Neural cell (in vitro differentiated cells): ENCODE results near the gene WDR73. TPM values are rescaled to one million over a fixed set of nuclear protein-coding genes. Genes with fewer than 3 reads are reported as not detected.

Experiments
- H2AFZ ChIP-seq: fragments of 200-600, 300-800 bp; sonication (generic), shearing (Covaris generic); 2 replicates; pipeline ENCODE4 v1.6.0; 2014; ENCODE audit warnings: low read depth, mild to moderate bottlenecking, antibody characterized with exemption, low read length, moderate library complexity
- H3F3A ChIP-seq: fragments of 200-600 bp; shearing (Covaris generic); 2 replicates; pipeline ENCODE4 v1.6.1; 2016; ENCODE audit warnings: mild to moderate bottlenecking, moderate library complexity, mixed read lengths, antibody characterized with exemption, low read length; ENCODE audit not compliant: insufficient read depth, poor library complexity, severe bottlenecking
- H3K27ac ChIP-seq: fragments of 200-600, 300-800 bp; sonication (generic), shearing (Covaris generic); 2 replicates; pipeline ENCODE4 v1.5.1; 2014; ENCODE audit warnings: mild to moderate bottlenecking, low read length, moderate library complexity
- H3K27me3 ChIP-seq: fragments of 300-800, 200-600 bp; sonication (generic), shearing (Covaris generic); 2 replicates; pipeline ENCODE4 v1.6.0; 2014; ENCODE audit warnings: mild to moderate bottlenecking, low read depth, low read length, moderate library complexity; ENCODE audit not compliant: insufficient read depth
- H3K36me3 ChIP-seq: fragments of 300-800, 200-600 bp; sonication (generic), shearing (Covaris generic); 2 replicates; pipeline ENCODE4 v1.5.1; 2014; ENCODE audit warnings: mild to moderate bottlenecking, antibody characterized with exemption, low read length, moderate library complexity; ENCODE audit not compliant: insufficient read depth
- H3K4me2 ChIP-seq: fragments of 300-800, 200-600 bp; sonication (generic), shearing (Covaris generic); 2 replicates; pipeline ENCODE4 v1.6.0; 2014; ENCODE audit warnings: mild to moderate bottlenecking, low read length
- H3K4me3 ChIP-seq: fragments of 300-800, 200-600 bp; sonication (generic), shearing (Covaris generic); 2 replicates; pipeline ENCODE4 v1.5.1; 2014; ENCODE audit warnings: mild to moderate bottlenecking, low read length, moderate library complexity
- H3K79me2 ChIP-seq: fragments of 200-600 bp; shearing (Covaris generic); replicated peaks from 2 replicates; pipeline ENCODE4 v1.6.0; 2014; ENCODE audit warnings: mild to moderate bottlenecking, low read length, moderate library complexity; ENCODE audit not compliant: insufficient read depth
- H3K9ac ChIP-seq: fragments of 300-800, 200-600 bp; sonication (generic), shearing (Covaris generic); 2 replicates; pipeline ENCODE4 v1.6.1; 2016; ENCODE audit warnings: mild to moderate bottlenecking, low read length, mixed read lengths
- H3K9me2 ChIP-seq: fragments of 200-600 bp; shearing (Covaris generic); 2 replicates; pipeline ENCODE4 v1.6.1; 2016; ENCODE audit warnings: mild to moderate bottlenecking, low read length, mixed read lengths; ENCODE audit not compliant: insufficient read depth
- H3K9me3 ChIP-seq: fragments of 200-600, 300-800 bp; sonication (generic), shearing (Covaris generic); 2 replicates; pipeline ENCODE4 v1.6.1; 2016; ENCODE audit warnings: mild to moderate bottlenecking, mixed run types, low read length, moderate library complexity, mixed read lengths
- H4K20me1 ChIP-seq: fragments of 200-600 bp; shearing (Covaris generic); 2 replicates; pipeline ENCODE4 v1.6.1; 2016; ENCODE audit warnings: mild to moderate bottlenecking, mixed run types; ENCODE audit not compliant: insufficient read depth
- CTCF ChIP-seq: fragments of 450-650 bp; IDR thresholded peaks from 2 replicates; pipeline ENCODE4 v1.5.1; 2014; ENCODE audit warnings: antibody characterized with exemption, mild to moderate bottlenecking, moderate library complexity; ENCODE audit not compliant: poor library complexity, severe bottlenecking
- EP300 ChIP-seq: fragments of 450-650 bp; conservative IDR thresholded peaks from 2 replicates; pipeline ENCODE4 v1.6.1; 2014; ENCODE audit warnings: antibody characterized with exemption, mild to moderate bottlenecking, moderate library complexity; ENCODE audit not compliant: poor library complexity, severe bottlenecking
- EZH2 ChIP-seq: fragments of 200-600, 300-800 bp; shearing (Covaris generic), sonication (generic); IDR thresholded peaks from 2 replicates; pipeline ENCODE4 v1.6.1; 2014; ENCODE audit warnings: antibody characterized with exemption, low read length, borderline replicate concordance, mild to moderate bottlenecking; ENCODE audit not compliant: insufficient read depth, poor library complexity, severe bottlenecking
- MXI1 ChIP-seq: fragments of 450-650 bp; conservative IDR thresholded peaks from 2 replicates; pipeline ENCODE4 v1.6.1; 2014; ENCODE audit warnings: antibody characterized with exemption, mild to moderate bottlenecking; ENCODE audit not compliant: poor library complexity, severe bottlenecking
- POLR2AphosphoS5 ChIP-seq: IDR thresholded peaks from 2 replicates; pipeline ENCODE4 v1.6.1; 2012
- RAD21 ChIP-seq: fragments of 450-650 bp; conservative IDR thresholded peaks from 2 replicates; pipeline ENCODE4 v1.6.1; 2014; ENCODE audit warnings: antibody characterized with exemption, mild to moderate bottlenecking, moderate library complexity
- REST ChIP-seq: IDR thresholded peaks from 2 replicates; pipeline ENCODE4 v1.6.1; 2012; ENCODE audit warnings: borderline replicate concordance
- SMC3 ChIP-seq: fragments of 450-650 bp; conservative IDR thresholded peaks from 2 replicates; pipeline ENCODE4 v1.6.1; 2014; ENCODE audit warnings: antibody characterized with exemption, mild to moderate bottlenecking, moderate library complexity; ENCODE audit not compliant: poor library complexity
- TAF1 ChIP-seq: IDR thresholded peaks from 2 replicates; pipeline ENCODE4 v1.6.1; 2012; ENCODE audit warnings: low read depth
- polyA plus RNA-seq: library from polyadenylated mRNA; depleted of rRNA; stranded (reverse); fragments of >200 nt; gene quantifications from 2 replicates; pipeline ENCODE4 v1.2.3, GENCODE V29; 2014

Gene WDR73
- polyA plus RNA-seq, 1 donor from 2014 or later: 75.4 TPM

GRCh38 chr15:84697236-84697990 lies 43.3 kb upstream of the WDR73 start:
- Histone ChIP-seq H3K27ac (no peak overlapping the region), H3K4me3 (no peak overlapping the region), H3K4me2 (no peak overlapping the region), H3K36me3 (no peaks in the 10 kb centered on the region), H3K9me3 (no peaks in the 10 kb centered on the region), H3K9ac (no peak overlapping the region), H3K27me3 (no peaks in the 10 kb centered on the region), H2AFZ (no peak overlapping the region), H3K9me2 (no peaks in the 10 kb centered on the region), H3F3A (no peaks in the 10 kb centered on the region), H3K79me2 (peaks cover 69% of the 10 kb centered on the region), H4K20me1 (no peaks in the 10 kb centered on the region)
- TF ChIP-seq POLR2AphosphoS5: no peak
- TF ChIP-seq EZH2: no peak
- TF ChIP-seq TAF1: no peak
- no peak for TF ChIP-seq RAD21
- no peak for TF ChIP-seq REST
- TF ChIP-seq EP300: no peak
- TF ChIP-seq SMC3: no peak
- no peak for TF ChIP-seq CTCF
- TF ChIP-seq MXI1: no peak

- H3K4me3 ChIP-seq: no peak overlapping the region
- H2AFZ ChIP-seq: no peak overlapping the region
- peaks cover 71% of the 10 kb centered on the region for H3K79me2 ChIP-seq
- TF ChIP-seq SMC3 (no peak), TAF1 (no peak), POLR2AphosphoS5 (no peak), EP300 (no peak), REST (no peak), CTCF (no peak), EZH2 (no peak), RAD21 (no peak)
- no peaks in the 10 kb centered on the region for H4K20me1 ChIP-seq
- H3K27me3 ChIP-seq: no peaks in the 10 kb centered on the region
- no peak overlapping the region for H3K9ac ChIP-seq
- no peaks in the 10 kb centered on the region for H3K9me3 ChIP-seq
- no peaks in the 10 kb centered on the region for H3F3A ChIP-seq
- H3K27ac ChIP-seq: no peak overlapping the region
- no peak overlapping the region for H3K4me2 ChIP-seq
- no peaks in the 10 kb centered on the region for H3K36me3 ChIP-seq
- H3K9me2 ChIP-seq: no peaks in the 10 kb centered on the region
These were observed 42.7 kb upstream of the WDR73 start for GRCh38 chr15:84696757-84697156.
